HT-29 (cell line): ENCODE data around the gene TDO2. TPM values are rescaled to one million over a fixed set of nuclear protein-coding genes. Genes with fewer than 3 reads are reported as not detected.
A peak's percentile ranks its signal among the peaks of the same experiment; 100 is the strongest.
"Not testable (repeated sequence)": the region's sequence is repeated elsewhere in the genome, so short reads cannot be mapped to it uniquely, and the experiment has no call there.

Experiments
- DNase-seq: peaks from one replicate; pipeline ENCODE4 v3.0.0-alpha.2; 2015; ENCODE audit warnings: low spot score
- total RNA-seq: library from RNA; depleted of rRNA; stranded (reverse); fragments of >200 nt; shearing (Covaris generic); gene quantifications from 2 replicates; pipeline ENCODE4 v1.2.3, GENCODE V29; 2014; rRNA removed

TDO2 gene
- 0.13 and 0.64 TPM in 2 replicates for total RNA-seq

GRCh38 chr4:155903453-155903852 is at the start of gene TDO2:
Gene TDO2, plus strand, starts transcription at chr4:155903696. Its CDS starts 63 bp downstream, at chr4:155903759.
- DNase-seq = no peak

DNA sequence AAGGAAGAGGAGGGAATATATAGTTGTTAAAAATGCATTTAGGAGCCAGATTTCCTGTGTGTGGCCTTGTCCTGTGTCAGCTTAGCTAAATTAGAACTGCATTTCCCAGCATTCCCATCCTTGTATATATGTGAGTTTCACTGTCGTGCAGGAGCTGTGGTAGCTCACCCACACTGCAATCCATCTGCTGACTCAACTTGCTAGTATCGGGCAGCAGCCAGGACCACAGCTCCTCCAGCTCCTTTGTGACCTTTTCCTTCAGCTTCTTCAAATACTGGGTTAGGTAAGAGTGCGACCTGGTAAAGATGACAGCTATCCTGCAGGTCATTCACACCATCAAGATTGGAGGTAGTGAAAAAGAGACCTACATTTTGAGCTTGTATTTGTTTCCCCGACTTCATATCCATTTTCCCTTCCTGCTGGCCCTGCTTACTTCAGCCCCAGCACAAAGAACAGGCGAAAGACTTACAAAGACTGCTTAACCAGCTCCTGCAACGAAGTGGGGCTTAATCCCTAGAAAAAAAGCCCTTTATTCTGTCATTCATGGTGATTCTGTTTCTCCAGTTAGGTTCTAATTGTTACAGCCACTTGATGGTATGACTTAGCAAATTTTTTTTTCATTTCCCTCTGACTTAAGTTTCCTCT is 48.8 kb upstream of the TDO2 start:
- DNase-seq = no peak

GRCh38 chr4:155855897-155856296 is 47.6 kb upstream of the TDO2 start:
- peak; percentile 30 for DNase-seq

DNA sequence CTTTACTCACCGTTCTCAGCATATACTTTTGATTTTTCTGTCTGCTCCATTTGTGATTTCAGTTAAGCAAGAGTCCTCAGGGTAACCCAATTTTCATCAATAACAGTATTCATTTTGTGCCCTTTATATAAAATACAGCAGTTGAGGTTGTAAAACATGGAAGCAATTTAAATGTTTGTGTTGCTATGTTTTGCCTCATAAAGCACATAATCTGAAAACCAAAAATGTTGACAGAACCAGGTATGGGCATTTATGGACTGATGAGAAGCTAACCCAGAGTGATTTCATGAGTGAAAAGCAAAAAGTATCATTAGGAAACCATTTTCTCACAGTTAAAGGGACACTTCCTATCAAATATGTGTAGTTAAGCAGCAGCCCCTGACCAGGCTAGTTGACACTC is 37.3 kb upstream of the TDO2 start, which contains the start of gene ASIC5:
Gene ASIC5 (minus strand): TSS at position 101 of the 400 bp plus-strand sequence. CDS start 51 bp downstream, at position 50.
- no peak for DNase-seq

GRCh38 chr4:155875878-155876277 is 27.6 kb upstream of the TDO2 start:
- DNase-seq = no peak

DNA sequence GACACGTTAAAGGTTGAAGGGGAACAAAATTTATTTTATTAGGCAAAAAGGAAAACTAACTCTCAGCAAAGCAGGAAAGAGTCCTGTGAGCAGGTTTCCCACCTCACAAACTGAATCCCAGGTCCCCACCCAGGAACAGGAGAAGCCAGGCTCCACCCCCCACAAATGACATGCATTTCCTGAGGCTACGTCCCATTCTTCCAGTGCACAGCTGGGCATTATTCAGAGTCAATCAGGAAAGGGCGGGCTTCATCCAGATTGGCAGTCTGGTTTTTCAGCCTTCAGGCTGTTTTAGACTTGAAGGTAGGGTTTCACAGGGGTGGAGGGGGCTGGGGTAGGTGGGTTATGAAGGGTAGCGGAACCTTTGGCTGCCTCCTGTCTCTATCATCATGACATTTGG is 25.5 kb upstream of the TDO2 start:
- DNase-seq = peak; percentile 45

DNA sequence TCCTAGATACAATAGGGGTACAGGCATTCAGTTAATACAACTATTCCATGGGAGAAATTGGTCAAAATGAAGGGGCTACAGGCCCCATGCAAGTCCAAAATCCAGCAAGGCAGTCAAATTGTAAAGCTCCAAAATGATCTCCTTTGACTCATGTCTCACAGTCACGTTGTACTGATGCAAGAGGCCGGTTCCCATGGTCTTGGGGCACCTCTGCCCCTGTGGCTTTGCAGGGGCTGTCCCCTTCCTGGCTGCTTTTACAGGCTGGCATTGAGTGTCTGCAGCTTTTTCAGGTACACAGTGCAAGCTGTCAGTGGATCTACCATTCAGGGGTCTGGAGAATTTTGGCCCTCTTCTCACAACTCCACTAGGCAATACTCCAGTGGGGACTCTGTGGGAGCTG is 24.9 kb upstream of the TDO2 start:
- DNase-seq = no peak

- DNase-seq = no peak
Observed at GRCh38 chr4:155879767-155880166, 23.7 kb upstream of the TDO2 start.

GRCh38 chr4:155881555-155881954 is 21.9 kb upstream of the TDO2 start:
- DNase-seq = no peak

- no peak for DNase-seq
Observed at GRCh38 chr4:155883895-155884294, 19.6 kb upstream of the TDO2 start.

GRCh38 chr4:155885666-155886065 is 17.8 kb upstream of the TDO2 start:
- DNase-seq = no peak

DNA sequence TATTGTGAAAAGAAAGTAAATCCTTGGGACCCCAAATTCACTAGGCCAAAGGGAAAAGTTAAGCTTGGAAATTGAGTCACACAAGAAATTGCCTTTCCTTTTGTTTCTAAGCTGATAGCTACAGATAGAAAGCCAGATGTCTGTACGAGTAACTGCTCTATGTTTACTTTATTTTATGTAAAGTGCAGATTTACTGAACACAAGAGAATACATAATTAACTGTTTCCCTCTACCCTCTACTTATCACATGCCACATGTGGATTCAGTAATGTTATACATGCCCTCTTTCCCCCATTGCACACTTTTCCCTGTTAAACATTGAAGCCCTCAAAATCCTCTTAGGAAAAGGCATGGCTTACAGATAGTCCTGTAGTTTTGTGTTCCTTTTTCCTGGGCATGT is 16.5 kb upstream of the TDO2 start:
- no peak for DNase-seq

GRCh38 chr4:155887847-155888570 is 15.5 kb upstream of the TDO2 start:
- no peak for DNase-seq

GRCh38 chr4:155889031-155889793 is 14.3 kb upstream of the TDO2 start:
- DNase-seq = no peak

GRCh38 chr4:155889946-155890345 is 13.6 kb upstream of the TDO2 start:
- DNase-seq = no peak

GRCh38 chr4:155891058-155891457 is 12.4 kb upstream of the TDO2 start:
- no peak for DNase-seq

DNA sequence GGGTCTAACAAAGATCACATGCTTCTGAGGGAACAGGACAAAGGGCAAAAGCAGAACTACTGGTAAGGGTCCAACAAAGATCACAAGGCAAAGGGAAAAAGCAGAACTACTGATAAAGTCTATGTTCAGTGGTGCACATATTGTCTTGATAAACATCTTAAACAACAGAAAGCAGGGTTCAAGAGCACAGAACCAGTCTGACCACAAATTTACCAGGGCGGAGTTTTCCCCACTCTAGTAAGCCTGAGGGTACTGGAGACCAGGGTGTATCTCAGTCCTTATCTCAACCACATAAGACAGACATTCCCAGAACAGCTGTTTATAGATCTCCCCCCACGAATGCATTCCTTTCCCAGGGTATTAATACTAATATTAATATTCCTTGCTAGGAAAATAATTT is 5.1 kb upstream of the TDO2 start:
- DNase-seq = not testable (repeated sequence)

DNA sequence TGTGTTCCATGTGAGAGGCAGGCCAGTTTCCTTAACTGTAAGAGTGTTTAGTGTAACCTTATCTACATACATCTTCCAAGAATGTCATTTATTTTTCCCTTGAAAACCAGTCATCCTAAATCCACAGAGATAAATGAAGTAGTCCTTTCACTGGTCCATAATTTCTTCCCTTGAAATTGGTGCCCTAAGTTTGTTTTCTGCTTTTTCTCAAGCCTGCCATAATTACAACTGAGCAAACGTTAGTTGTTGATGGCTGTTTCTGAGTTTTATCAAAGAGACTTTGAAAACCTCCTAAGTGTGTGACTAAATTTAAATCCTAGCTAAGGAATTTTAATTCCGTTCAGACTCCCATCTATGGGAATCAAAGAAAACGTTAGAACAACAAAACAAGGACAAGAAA is 3.6 kb upstream of the TDO2 start:
- no peak for DNase-seq

- no peak for DNase-seq
Observed at GRCh38 chr4:155900381-155900780, 3.1 kb upstream of the TDO2 start.

- DNase-seq = no peak
Observed at GRCh38 chr4:155901013-155901412, 2.5 kb upstream of the TDO2 start.

- no peak for DNase-seq
Observed at GRCh38 chr4:155904331-155904730, 835 bp downstream of the TDO2 start.

DNA sequence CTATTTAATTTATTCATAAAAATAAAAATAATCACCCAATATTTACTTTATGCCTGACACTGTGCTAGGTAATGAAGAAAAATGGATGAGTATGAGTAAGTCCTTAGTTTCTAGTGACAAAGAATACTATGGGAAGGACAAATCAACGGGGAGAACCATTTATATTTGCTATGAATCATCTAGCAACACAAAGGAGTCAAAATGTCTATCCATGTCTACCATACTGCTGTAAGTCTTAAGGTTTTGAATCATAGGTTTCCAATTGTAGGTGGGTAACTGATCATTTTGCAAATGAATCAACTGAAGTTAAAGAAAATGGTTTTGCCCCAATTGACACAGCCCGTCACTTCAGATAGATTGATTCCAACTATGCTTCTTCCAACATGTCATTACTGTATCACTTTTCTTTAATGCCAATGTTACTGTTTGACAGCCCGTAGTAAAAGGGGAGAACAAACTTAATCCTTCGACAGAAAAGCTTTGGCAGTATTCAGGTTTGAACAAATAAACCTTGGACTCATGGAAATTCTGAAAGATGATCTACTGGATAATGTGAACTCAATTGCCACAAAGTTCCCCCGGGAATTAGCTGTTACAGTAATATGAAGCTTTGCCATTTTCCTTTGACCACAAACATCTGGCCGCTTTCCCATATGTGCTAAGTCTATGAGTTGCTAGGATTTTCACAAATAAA is 3.2 kb downstream of the TDO2 start:
- peak; percentile 41 for DNase-seq
